Keratinocyte (primary cell): ENCODE results near the gene INSL6. TPM values are rescaled to one million over a fixed set of nuclear protein-coding genes. Genes with fewer than 3 reads are reported as not detected.

Experiments used
- DNase-seq: peaks from one replicate; pipeline ENCODE4 v3.0.0-alpha.2; 2011; ENCODE audit warnings: low read depth, missing footprints, low spot score
- FAIRE-seq: peaks from 2 replicates; lab custom pipeline; 2011; peaks lifted over from hg19 to GRCh38; lab: Jason Lieb, UNC
- H2AFZ ChIP-seq: 2 replicates; pipeline ENCODE4 v1.6.0; 2012; ENCODE audit warnings: low read length, control low read depth, inconsistent platforms; ENCODE audit not compliant: control insufficient read depth
- H3K27ac ChIP-seq: 2 replicates; pipeline ENCODE4 v1.5.1; 2011; ENCODE audit warnings: low read length; ENCODE audit not compliant: control insufficient read depth, insufficient read depth
- H3K27me3 ChIP-seq: 3 replicates; pipeline ENCODE4 v1.6.0; 2011; ENCODE audit warnings: low read length; ENCODE audit not compliant: control insufficient read depth, insufficient read depth; ENCODE audit errors: extremely low read depth
- H3K36me3 ChIP-seq, 2 experiments: 2 replicates in 1 of 2; 3 replicates in 1 of 2; pipeline ENCODE4 v1.5.1; 2011; ENCODE audit warnings: low read length in 2 of 2, mild to moderate bottlenecking in 1 of 2; ENCODE audit not compliant: control insufficient read depth in 2 of 2, insufficient read depth in 2 of 2; ENCODE audit errors: extremely low read depth in 1 of 2
- H3K4me1 ChIP-seq: 3 replicates; pipeline ENCODE4 v1.5.1; 2011; ENCODE audit warnings: low read length; ENCODE audit not compliant: control insufficient read depth, insufficient read depth; ENCODE audit errors: extremely low read depth
- H3K4me2 ChIP-seq: 3 replicates; pipeline ENCODE4 v1.6.0; 2011; ENCODE audit warnings: low read depth, low read length; ENCODE audit not compliant: control insufficient read depth, insufficient read depth; ENCODE audit errors: extremely low read depth
- H3K4me3 ChIP-seq, 3 experiments: fragments of 200-600 bp in 1 of 3; sonication (generic) in 1 of 3; 2 replicates in 2 of 3; 3 replicates in 1 of 3; pipeline ENCODE4 v1.5.1; 2011 to 2016; ENCODE audit warnings: low read length in 3 of 3, mild to moderate bottlenecking in 3 of 3, control low read depth in 2 of 3, inconsistent platforms in 1 of 3, low read depth in 1 of 3, mixed read lengths in 1 of 3, mixed run types in 1 of 3, moderate library complexity in 1 of 3; ENCODE audit not compliant: control insufficient read depth in 2 of 3, insufficient read depth in 2 of 3; ENCODE audit errors: extremely low read depth in 1 of 3
- H3K79me2 ChIP-seq: 2 replicates; pipeline ENCODE4 v1.6.0; 2012; ENCODE audit warnings: low read length; ENCODE audit not compliant: control insufficient read depth, insufficient read depth
- H3K9ac ChIP-seq: 3 replicates; pipeline ENCODE4 v1.6.0; 2011; ENCODE audit warnings: low read length; ENCODE audit not compliant: control insufficient read depth, insufficient read depth; ENCODE audit errors: extremely low read depth
- H3K9me1 ChIP-seq: 3 replicates; pipeline ENCODE4 v1.6.0; 2011; ENCODE audit warnings: low read length; ENCODE audit not compliant: control insufficient read depth, insufficient read depth; ENCODE audit errors: extremely low read depth
- H3K9me3 ChIP-seq: 2 replicates; pipeline ENCODE4 v1.5.1; 2012; ENCODE audit warnings: low read depth, low read length; ENCODE audit not compliant: control insufficient read depth
- H4K20me1 ChIP-seq: 3 replicates; pipeline ENCODE4 v1.6.0; 2011; ENCODE audit warnings: low read length; ENCODE audit not compliant: control insufficient read depth, insufficient read depth; ENCODE audit errors: extremely low read depth
- CTCF ChIP-seq, 3 experiments: IDR thresholded peaks in 1 of 3; conservative IDR thresholded peaks in 1 of 3; optimal IDR thresholded peaks in 1 of 3; 2 replicates in 2 of 3; 3 replicates in 1 of 3; pipeline versions ENCODE3 to v1.5.1; 2011; ENCODE audit warnings: low read length in 3 of 3, mild to moderate bottlenecking in 3 of 3, moderate library complexity in 2 of 3, control low read depth in 1 of 3, inconsistent platforms in 1 of 3; ENCODE audit not compliant: insufficient read depth in 2 of 3; ENCODE audit errors: extremely low read depth in 1 of 3
- EZH2 ChIP-seq: IDR thresholded peaks from one replicate; pipeline ENCODE4 v1.6.1; 2012; ENCODE audit warnings: inconsistent platforms, mild to moderate bottlenecking, low read length, moderate library complexity
- dilution Hi-C: fragments of 300-500 bp; cut with MboI; formaldehyde crosslinking; loops from one replicate; pipeline ENCODE4 v1.7.0; 2020; ENCODE audit warnings: low sequenced_read_pairs; ENCODE audit not compliant: extremely low pct_ligation_motif_present
- polyA plus RNA-seq, 5 experiments: library from polyadenylated mRNA; depleted of rRNA in 3 of 5; stranded (reverse) in 3 of 5; stranded (forward) in 1 of 5; unstranded in 1 of 5; fragments of >200 nt; gene quantifications; 1 replicate in 1 of 5; 2 replicates in 3 of 5; 3 replicates in 1 of 5; pipeline versions ENCODE4 v1.2.1 to v1.2.3, GENCODE V29; 2011 to 2012; ENCODE audit warnings: missing spikeins in 2 of 5, low read depth in 1 of 5, low replicate concordance in 1 of 5

The INSL6 gene
- polyA plus RNA-seq, 1 donor (not counting 4 experiments of a cell fraction or from before 2014, with no cell fraction given), result not detected

DNA sequence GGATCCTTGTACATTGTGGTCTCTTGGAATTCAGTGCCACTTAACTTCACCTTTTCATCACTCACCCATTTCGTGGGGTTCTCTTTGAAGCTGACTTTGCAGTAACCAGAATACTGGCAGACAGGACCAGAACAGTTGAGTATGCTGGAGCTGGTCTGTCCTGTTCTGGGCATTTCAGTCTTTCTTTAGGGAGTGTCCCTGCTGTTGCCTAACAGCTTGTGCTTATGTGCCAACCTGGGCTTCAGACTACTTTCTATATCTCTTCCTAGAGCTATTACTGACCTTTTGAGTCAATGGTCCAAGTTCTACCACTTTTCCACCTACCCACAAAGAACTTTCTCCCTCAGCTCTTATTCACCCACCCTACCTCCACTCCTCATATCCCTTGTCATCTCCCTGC, 10.0 kb upstream of the INSL6 start:
- FAIRE-seq, result no peak
- dilution Hi-C loops, result no loop called here
- Histone ChIP-seq H2AFZ (no peak overlapping the region), H3K4me1 (no peaks in the 10 kb centered on the region), H3K4me2 (no peak overlapping the region), H3K27ac (no peak overlapping the region), H3K4me3 (no peak overlapping the region), H3K9ac (no peak overlapping the region), H4K20me1 (no peaks in the 10 kb centered on the region), H3K9me3 (no peaks in the 10 kb centered on the region), H3K36me3 (no peaks in the 10 kb centered on the region), H3K9me1 (no peaks in the 10 kb centered on the region), H3K27me3 (peaks cover 4% of the 10 kb centered on the region), H3K79me2 (no peaks in the 10 kb centered on the region)
- no peak for TF ChIP-seq EZH2
- TF ChIP-seq CTCF (optimal IDR thresholded peaks at IDR 0.05 in 1 of 3, IDR thresholded peaks at IDR 0.05 in 1 of 3, conservative IDR thresholded peaks at IDR 0.05 in 1 of 3; ENCODE audit: extremely low read depth in 1 of 3, insufficient read depth in 2 of 3, low read length in 3 of 3), result no peak
- DNase-seq, result no peak

GRCh38 chr9:5193345-5193744, 7.9 kb upstream of the INSL6 start:
- Histone ChIP-seq H3K79me2 (no peaks in the 10 kb centered on the region), H4K20me1 (no peaks in the 10 kb centered on the region), H3K4me1 (no peaks in the 10 kb centered on the region), H3K9me1 (no peaks in the 10 kb centered on the region), H3K9ac (no peak overlapping the region), H3K27me3 (peaks cover 3% of the 10 kb centered on the region), H2AFZ (no peak overlapping the region), H3K4me3 (no peak overlapping the region), H3K27ac (no peak overlapping the region), H3K36me3 (no peaks in the 10 kb centered on the region), H3K9me3 (no peaks in the 10 kb centered on the region), H3K4me2 (no peak overlapping the region)
- dilution Hi-C loops, result no loop called here
- FAIRE-seq (no peak), DNase-seq (no peak)
- TF ChIP-seq CTCF (optimal IDR thresholded peaks at IDR 0.05 in 1 of 3, IDR thresholded peaks at IDR 0.05 in 1 of 3, conservative IDR thresholded peaks at IDR 0.05 in 1 of 3; ENCODE audit: extremely low read depth in 1 of 3, insufficient read depth in 2 of 3, low read length in 3 of 3) (no peak), EZH2 (no peak)
